ENCODE results near the gene H2AZ1.

DNA sequence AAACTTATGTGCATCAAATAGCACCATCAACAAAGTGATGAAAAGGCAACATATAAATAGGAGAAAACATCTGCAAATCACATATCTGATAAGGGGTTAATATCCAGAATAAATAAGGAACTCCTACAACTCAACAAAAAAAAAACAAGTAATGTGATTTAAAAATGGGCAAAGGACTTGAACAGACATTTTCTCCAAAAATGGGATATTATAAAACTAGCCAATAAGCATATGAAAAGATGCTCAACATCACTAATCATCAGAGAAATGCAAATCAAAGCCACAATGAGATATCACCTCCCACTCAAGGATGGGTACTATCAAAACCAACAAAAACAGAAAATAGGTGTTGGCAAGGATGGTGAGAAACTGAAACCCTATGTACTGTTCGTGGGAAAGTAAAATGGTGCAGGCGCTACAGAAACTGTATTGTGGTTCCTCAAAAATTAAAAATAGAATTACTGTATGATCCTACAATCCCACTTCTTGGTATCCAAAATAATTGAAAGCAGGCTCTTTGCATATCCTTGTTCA lies 6.1 kb downstream of the H2AZ1 start:
- TF ChIP-seq, protein P1, sequence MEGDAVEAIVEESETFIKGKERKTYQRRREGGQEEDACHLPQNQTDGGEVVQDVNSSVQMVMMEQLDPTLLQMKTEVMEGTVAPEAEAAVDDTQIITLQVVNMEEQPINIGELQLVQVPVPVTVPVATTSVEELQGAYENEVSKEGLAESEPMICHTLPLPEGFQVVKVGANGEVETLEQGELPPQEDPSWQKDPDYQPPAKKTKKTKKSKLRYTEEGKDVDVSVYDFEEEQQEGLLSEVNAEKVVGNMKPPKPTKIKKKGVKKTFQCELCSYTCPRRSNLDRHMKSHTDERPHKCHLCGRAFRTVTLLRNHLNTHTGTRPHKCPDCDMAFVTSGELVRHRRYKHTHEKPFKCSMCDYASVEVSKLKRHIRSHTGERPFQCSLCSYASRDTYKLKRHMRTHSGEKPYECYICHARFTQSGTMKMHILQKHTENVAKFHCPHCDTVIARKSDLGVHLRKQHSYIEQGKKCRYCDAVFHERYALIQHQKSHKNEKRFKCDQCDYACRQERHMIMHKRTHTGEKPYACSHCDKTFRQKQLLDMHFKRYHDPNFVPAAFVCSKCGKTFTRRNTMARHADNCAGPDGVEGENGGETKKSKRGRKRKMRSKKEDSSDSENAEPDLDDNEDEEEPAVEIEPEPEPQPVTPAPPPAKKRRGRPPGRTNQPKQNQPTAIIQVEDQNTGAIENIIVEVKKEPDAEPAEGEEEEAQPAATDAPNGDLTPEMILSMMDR (IDR thresholded peaks at IDR 0.05): no peak
- TF ChIP-seq REST (IDR thresholded peaks at IDR 0.05; ENCODE audit: insufficient read depth in 1 of 2, low read depth in 2 of 2, low read length in 1 of 2): no peak
- TF ChIP-seq TCF7L2 (IDR thresholded peaks at IDR 0.05; ENCODE audit: low read depth, low read length): no peak
- TF ChIP-seq POLR2AphosphoS5 (IDR thresholded peaks at IDR 0.05; ENCODE audit: low read depth, low read length): no peak

Measured in Panc1 (cell line).